ENCODE data around the gene FOSL1.
A peak's percentile ranks its signal among the peaks of the same experiment; 100 is the strongest.
"Not testable (repeated sequence)": the region's sequence is repeated elsewhere in the genome, so short reads cannot be mapped to it uniquely, and the experiment has no call there.

Gene FOSL1

GRCh38 chr11:65896034-65896999 is 3.9 kb downstream of the FOSL1 start:
- no peak for DNase-seq

GRCh38 chr11:65895482-65895981 is 4.7 kb downstream of the FOSL1 start:
- no peak for DNase-seq

GRCh38 chr11:65894034-65894591 is 6.1 kb downstream of the FOSL1 start:
- DNase-seq: peak; percentile 34 to 53

- DNase-seq: no peak
Observed at GRCh38 chr11:65892661-65893317, 7.4 kb downstream of the FOSL1 start.

GRCh38 chr11:65892137-65892540 is 8.0 kb downstream of the FOSL1 start:
- DNase-seq: not testable (repeated sequence)

- peak in 1 of 2 donors; percentile 54 for DNase-seq
Observed at GRCh38 chr11:65891219-65892136, 8.7 kb downstream of the FOSL1 start.

GRCh38 chr11:65890324-65891218 is 9.6 kb downstream of the FOSL1 start, which contains the start of gene CCDC85B:
TSS of gene CCDC85B (plus strand) at chr11:65890673. CDS start at chr11:65890784, 111 bp downstream.
- DNase-seq: peak; percentile 98

GRCh38 chr11:65888163-65888814 is 11.9 kb downstream of the FOSL1 start, which contains the start of gene FIBP:
TSS of gene FIBP (minus strand) at chr11:65888471. CDS start at chr11:65888418, 53 bp downstream.
- DNase-seq: peak; percentile 97

- DNase-seq: no peak
Observed at GRCh38 chr11:65887723-65888162, 12.4 kb downstream of the FOSL1 start.

GRCh38 chr11:65886826-65887722 is 13.1 kb downstream of the FOSL1 start:
- no peak for DNase-seq

GRCh38 chr11:65885808-65886536 is 14.2 kb downstream of the FOSL1 start:
- DNase-seq: no peak

GRCh38 chr11:65885231-65885630 is 15.0 kb downstream of the FOSL1 start:
- DNase-seq: no peak

- peak; percentile 83 to 85 for DNase-seq
Observed at GRCh38 chr11:65884716-65885092, 15.5 kb downstream of the FOSL1 start.

GRCh38 chr11:65883786-65884715 is 16.1 kb downstream of the FOSL1 start:
- no peak for DNase-seq

- no peak for DNase-seq
Observed at GRCh38 chr11:65883058-65883761, 17.0 kb downstream of the FOSL1 start.

Measured in inflammatory macrophage (primary cell).